Activated CD4-positive, alpha-beta T cell treated with anti-CD3 and anti-CD28 coated beads, Interleukin-2, amount 50 U/mL, for 4 hours (primary cell): Measurements from ENCODE around the gene ZNF790.
A peak's percentile ranks its signal among the peaks of the same experiment; 100 is the strongest.
"Not testable (repeated sequence)": the region's sequence is repeated elsewhere in the genome, so short reads cannot be mapped to it uniquely, and the experiment has no call there.

ENCODE experiments used
- DNase-seq, 2 experiments: peaks; one replicate each; pipeline ENCODE4 v3.0.0-alpha.2; 2020

Gene ZNF790

GRCh38 chr19:36837906-36838783, at the start of gene ZNF790:
TSS of gene ZNF790 (minus strand) at chr19:36838387. CDS start at chr19:36825619, 12,768 bp downstream.
- peak; percentile 73 to 78 for DNase-seq

DNA sequence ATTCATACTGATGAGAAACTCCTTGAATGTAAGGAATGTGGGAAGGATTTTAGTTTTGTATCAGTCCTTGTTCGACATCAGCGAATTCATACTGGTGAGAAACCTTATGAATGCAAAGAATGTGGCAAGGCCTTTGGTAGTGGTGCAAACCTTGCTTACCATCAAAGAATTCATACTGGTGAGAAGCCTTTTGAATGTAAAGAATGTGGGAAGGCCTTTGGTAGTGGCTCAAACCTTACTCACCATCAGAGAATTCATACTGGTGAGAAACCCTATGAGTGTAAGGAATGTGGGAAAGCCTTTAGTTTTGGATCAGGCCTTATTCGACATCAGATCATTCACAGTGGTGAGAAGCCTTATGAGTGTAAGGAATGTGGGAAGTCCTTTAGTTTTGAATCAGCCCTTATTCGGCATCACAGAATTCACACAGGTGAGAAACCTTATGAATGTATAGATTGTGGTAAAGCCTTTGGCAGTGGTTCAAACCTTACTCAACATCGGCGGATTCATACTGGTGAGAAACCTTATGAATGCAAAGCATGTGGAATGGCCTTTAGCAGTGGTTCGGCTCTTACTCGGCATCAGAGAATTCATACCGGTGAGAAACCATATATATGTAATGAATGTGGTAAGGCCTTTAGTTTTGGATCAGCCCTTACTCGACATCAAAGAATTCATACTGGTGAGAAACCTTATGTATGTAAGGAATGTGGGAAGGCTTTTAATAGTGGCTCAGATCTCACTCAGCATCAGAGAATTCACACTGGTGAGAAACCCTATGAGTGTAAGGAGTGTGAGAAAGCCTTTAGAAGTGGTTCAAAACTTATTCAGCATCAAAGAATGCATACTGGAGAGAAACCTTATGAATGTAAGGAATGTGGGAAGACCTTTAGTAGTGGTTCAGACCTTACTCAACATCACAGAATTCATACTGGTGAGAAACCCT, 39.1 kb upstream of the ZNF790 start:
- no peak for DNase-seq

DNA sequence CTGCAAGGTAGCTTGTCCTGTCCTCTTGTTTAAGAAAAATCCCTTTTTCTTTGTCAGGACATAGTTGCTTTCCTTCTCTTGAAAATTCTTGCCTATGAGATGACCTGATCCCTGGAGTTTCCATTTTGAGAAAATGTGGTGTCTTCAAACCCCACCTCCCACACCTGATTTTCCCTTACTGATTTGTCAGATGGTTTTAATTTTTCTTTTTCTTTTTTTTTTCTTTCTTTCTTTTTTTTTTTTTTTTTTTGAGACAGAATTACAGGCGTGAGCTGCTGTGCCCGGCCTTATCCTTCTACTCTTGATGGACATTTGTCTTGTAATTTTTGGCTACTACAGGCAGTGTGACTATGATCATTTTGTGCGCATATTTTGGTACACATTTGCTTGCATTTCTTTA, 13.7 kb upstream of the ZNF790 start:
- no peak for DNase-seq

DNA sequence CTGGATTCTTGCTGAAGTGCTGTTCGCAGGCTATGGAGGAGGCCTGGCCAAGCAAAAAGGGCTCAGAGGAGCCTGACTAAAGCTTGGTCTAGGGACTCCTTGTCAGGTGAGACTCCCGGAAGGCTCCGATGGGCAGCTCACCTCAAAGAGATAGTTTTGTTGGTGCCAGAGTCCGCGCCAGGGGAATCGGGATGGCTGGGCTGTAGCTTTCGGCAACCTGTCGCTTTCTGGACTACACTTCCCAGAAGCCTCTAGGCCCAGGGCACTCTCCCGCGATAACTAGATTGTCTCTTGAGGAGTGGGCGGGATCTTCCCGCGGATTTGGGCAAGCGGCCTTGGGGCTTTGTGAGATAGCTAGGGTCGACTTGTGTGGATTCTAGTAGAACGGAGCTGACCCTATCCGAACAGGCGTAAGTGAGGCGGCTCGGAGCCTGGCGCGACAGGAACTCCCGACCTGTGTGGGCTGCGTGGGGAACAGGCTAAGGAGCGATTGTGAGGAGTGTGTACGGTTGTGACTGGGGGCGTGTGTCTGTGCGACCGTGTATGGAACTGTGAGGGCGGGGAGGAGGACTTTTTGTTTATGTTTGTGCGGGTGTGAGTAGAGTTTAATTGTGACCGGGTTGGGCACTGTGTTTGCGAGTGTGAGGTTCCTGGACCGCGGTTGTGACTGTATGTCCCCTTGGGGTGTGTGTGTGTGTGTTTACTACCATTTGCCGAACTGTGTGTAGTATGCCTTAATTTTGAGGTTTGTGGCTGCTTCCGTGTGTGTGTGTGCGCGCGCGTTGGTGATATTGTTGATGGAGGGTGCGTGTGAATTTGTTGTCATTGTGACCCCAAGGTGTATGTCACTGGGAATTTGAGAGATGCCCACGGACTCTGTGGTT, 12.6 kb upstream of the ZNF790 start, which contains the start of gene ZNF345:
ZNF345 (plus strand) TSS at position 318 of the 884 bp plus-strand sequence. CDS start 25,955 bp downstream, outside the sequence.
- peak; percentile 78 to 81 for DNase-seq

- peak; percentile 86 to 87 for DNase-seq
Measured at GRCh38 chr19:36849701-36850558, 11.7 kb upstream of the ZNF790 start.

GRCh38 chr19:36847968-36848367, 9.8 kb upstream of the ZNF790 start:
- no peak for DNase-seq

GRCh38 chr19:36838784-36839324, 667 bp upstream of the ZNF790 start:
- DNase-seq: no peak

- DNase-seq: no peak
Measured at GRCh38 chr19:36837176-36837905, 846 bp downstream of the ZNF790 start.

GRCh38 chr19:36833430-36833829, 4.8 kb downstream of the ZNF790 start:
- no peak for DNase-seq

DNA sequence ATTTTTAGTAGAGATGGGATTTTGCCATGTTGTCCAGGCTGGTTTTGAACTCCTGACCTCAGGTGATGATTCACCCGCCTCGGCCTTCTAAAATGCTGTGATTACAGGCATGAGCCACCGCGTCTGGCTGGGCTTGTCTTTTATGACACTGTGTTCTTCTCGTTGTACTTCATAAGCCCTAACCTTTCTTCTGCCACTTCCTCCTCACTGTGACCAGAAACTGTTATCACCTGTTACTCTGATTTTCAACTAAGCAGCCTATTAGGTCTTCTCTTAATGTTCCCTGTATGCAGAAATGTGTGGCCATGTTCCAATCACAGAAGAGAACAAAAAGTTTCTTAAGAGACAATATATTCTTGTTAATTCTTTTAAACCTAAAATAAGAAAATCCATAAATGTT, 16.4 kb downstream of the ZNF790 start:
- DNase-seq: no peak

DNA sequence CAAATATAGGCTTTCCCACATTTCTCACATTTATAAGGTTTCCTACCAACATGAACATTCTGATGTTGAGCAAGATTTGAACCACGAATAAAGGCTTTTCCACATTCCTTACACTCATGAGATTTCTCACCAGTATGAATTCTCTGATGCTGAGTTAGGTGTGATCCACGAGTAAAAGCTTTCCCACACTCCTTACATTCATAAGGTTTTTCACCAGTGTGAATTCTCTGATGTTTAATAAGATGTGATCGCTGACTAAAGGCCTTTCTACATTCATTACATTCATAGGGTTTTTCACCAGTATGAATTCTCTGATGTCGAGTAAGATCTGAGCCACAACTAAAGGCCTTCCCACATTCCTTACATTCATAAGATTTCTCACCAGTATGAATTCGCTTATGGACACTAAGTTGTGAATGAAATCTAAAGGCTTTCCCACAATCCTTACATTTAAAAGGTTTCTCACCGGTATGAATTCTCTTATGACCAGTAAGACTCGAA, 19.0 kb downstream of the ZNF790 start:
- no peak for DNase-seq

DNA sequence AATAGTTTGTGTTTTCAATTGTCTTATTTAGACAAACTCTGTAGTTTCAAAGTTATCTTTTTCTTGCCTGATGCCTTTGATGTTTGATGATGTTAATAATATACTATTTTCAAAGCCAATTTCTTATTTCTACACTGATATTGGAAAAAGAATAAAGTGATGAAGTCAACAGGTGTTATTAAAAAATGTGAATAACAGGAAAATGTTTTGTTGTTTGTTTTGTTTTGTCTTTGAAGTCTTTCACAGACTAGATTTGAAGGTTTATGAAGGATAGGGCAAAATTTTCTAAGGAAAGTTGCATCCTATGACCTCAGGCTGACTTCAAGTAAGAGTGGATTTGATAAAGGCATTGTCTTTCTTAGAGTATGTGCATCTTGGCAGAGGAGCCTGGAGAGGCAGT, 31.2 kb downstream of the ZNF790 start:
- DNase-seq: no peak

DNA sequence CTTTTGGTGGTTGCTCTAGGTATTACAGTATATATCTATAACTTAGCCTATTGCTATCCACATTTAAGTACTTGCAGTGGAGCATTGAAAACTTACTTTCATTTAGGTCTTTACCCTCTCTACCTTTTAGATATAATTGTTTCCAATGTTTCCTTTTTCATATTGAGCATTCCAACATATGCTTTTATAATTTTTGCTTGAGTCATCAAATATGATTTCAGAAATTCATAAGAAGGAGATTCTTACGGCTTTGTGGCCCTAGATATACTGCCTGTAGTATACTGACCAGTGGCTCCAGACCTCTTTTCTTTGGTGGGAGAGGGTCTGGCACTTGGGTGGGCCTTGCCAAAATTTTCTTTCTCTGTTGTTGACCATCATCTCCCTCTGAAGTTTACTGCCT, 32.8 kb downstream of the ZNF790 start:
- DNase-seq: no peak

DNA sequence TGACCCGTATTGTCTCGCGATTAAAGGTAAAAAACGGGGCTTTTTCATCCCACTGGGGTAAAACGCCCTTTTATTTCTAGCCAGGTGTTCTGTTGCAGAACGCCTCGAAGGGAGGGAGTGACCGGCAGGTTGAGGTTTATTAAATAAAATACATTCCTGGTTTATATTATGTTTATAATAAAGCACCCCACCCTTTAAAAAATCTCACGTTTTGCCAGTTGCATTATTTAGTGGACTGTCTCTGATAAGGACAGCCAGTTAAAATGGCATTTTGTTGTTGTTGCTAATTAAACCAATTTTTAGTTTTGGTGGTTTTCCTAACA, 40.4 kb downstream of the ZNF790 start:
- no peak for DNase-seq

- DNase-seq: no peak
Measured at GRCh38 chr19:36796714-36796992, 41.5 kb downstream of the ZNF790 start.

DNA sequence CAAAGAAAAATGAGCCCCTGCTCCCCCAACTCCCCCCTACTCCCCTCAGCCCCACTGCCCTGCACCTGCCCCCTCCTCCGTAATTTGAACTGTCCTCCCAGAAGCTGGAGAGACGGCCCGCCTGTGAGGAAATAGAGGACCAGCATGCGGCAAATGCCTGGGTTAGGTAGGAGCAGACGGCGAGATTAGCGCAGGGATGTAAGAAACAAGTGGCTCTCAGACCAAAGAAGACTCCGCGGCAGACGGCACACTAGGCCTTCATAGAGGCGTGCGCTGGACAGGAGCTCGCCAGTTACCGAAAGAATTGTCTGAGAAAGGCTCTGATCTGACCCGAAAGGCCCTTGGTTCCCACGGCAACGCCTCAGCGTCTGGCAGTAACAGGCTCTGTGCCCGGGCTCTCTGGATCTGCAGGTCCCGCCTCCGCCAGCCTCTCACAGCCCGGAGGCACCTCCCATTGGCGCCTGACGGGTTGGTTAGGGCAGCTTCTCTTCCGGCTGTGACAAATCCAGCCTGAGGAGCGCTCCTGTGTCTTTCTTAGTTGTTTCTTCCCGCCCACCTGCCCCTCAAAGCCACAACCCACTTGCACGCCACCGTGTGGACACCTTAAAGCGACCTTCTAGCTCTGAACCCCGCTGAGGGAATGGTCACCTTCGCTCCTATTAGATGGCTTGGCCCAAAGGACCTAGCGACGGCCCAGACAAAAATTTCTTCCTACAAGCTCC, 46.6 kb downstream of the ZNF790 start:
- DNase-seq: not testable (repeated sequence)

GRCh38 chr19:36775768-36776167, 62.4 kb downstream of the ZNF790 start:
- no peak for DNase-seq

GRCh38 chr19:36773223-36773579, 65.0 kb downstream of the ZNF790 start:
- DNase-seq: no peak

DNA sequence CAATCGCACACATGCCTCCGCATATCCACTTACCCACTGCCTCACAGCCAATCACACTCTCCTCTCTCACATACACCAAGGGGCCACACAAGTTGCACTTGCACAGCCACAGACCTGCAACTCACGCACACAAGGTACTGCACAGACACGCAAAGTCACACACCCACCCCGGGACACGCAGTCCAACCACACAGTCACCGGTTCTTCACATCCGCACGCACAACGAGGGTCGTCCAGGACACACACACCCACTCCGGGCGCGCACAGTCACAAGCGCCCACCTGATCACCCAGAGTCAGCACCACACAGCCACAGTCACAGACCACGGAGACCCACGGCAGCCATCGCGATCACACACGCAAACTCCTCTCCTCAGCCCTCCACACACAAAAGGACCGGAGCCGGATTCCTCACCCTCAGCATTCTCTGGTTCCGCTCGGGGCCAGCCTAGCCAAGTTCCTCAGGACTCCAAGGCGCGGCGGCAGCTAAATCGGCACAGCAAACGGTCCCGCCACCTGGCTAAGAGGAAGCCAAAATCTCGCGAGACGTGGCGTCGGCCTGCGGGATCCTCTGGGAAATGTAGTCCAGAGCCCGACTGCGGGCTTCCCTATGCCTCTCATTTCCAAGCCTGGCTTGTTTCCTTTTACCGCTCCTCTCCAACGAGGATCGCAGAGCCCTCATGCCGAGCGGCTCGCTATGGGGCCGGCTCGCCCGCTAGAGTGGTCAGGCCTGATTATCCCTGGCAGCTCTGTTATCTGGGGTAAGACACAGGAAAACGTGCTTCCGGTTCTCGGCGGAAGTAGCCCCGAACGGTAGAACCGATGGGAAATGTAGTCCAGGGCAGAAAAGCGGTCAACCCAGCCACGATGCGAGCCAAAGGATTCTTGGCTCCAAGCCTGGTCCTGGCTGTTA, 65.6 kb downstream of the ZNF790 start, which contains the start of gene ZNF850:
ZNF850 (minus strand) TSS at position 497 of the 912 bp plus-strand sequence. CDS start 10,201 bp downstream, outside the sequence.
- DNase-seq: peak; percentile 94 to 95
